HAP-1 (cell line): ENCODE results near the gene DMXL1.

Experiments used
- DNase-seq, 2 experiments: peaks; one replicate each; pipeline ENCODE4 v3.0.0-alpha.2; 2016 to 2020; ENCODE audit warnings: low spot score in 2 of 2
- H3K27me3 ChIP-seq: fragments of 250-450 bp; sonication (Bioruptor Pico); 2 replicates; pipeline ENCODE4 v1.5.1; 2020; ENCODE audit warnings: low read depth, mild to moderate bottlenecking, moderate library complexity
- H3K36me3 ChIP-seq: fragments of 250-450 bp; sonication (Bioruptor Pico); replicated peaks from 2 replicates; pipeline ENCODE4 v1.5.1; 2020; ENCODE audit warnings: mild to moderate bottlenecking
- H3K4me1 ChIP-seq: fragments of 250-450 bp; sonication (Bioruptor Pico); 2 replicates; pipeline ENCODE4 v1.5.1; 2020; ENCODE audit warnings: mild to moderate bottlenecking
- H3K4me3 ChIP-seq: fragments of 250-450 bp; sonication (Bioruptor Pico); 2 replicates; pipeline ENCODE4 v1.5.1; 2020; ENCODE audit warnings: mild to moderate bottlenecking, moderate library complexity
- H3K9me3 ChIP-seq: fragments of 250-450 bp; sonication (Bioruptor Pico); 2 replicates; pipeline ENCODE4 v1.5.1; 2020; ENCODE audit warnings: mild to moderate bottlenecking, moderate library complexity
- in situ Hi-C: fragments of 300-500 bp; cut with MboI; formaldehyde crosslinking; loops from 3 replicates; pipeline ENCODE4 v1.14.3; 2020; ENCODE audit warnings: low sequenced_read_pairs, inconsistent platforms, mixed read lengths

DMXL1 gene

DNA sequence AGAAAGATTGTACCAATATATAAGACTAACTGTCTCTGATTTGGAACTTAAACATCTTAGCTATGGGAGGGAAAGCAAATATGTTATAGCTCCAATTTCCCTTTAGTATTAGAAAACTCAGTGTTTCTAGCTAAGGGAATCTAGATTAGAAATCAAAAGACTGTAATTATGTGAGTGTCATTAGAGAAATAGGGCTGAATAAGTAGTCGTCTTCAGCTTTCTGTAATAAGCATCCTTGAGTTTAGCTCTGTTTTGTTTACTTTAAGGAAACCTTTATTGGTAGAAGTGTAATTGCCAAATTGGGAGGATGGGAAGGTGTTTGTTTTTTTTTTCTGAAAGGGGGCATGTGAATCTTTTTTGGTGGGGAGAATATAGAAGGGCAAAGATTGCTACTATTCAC, 5.2 kb downstream of the DMXL1 start:
- Histone ChIP-seq H3K27me3 (no peaks in the 10 kb centered on the region), H3K36me3 (no peaks in the 10 kb centered on the region), H3K9me3 (no peaks in the 10 kb centered on the region), H3K4me1 (peaks cover 51% of the 10 kb centered on the region), H3K4me3 (no peak overlapping the region)
- in situ Hi-C loops: no loop called here
- no peak for DNase-seq

DNA sequence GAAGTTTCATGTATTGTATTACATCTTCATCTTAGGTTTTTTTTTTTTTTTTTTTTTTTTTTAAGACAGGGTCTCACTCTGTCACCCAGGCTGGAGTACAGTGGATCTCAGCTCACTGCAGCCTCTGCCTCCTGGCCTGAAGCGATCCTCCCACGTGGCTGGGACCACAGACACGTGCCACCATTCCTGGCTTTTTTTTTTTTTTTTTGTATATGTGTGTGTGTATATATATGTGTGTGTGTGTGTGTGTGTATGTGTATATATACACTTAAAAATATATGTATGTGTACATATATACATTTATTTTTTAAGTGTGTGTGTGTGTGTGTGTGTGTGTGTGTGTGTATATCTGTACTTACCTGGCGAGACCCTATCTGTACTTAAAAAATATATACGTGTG, 6.6 kb downstream of the DMXL1 start:
- in situ Hi-C loops: no loop called here
- Histone ChIP-seq H3K4me1 (peaks cover 48% of the 10 kb centered on the region), H3K27me3 (no peaks in the 10 kb centered on the region), H3K9me3 (no peaks in the 10 kb centered on the region), H3K4me3 (no peak overlapping the region), H3K36me3 (no peaks in the 10 kb centered on the region)
- no peak for DNase-seq

DNA sequence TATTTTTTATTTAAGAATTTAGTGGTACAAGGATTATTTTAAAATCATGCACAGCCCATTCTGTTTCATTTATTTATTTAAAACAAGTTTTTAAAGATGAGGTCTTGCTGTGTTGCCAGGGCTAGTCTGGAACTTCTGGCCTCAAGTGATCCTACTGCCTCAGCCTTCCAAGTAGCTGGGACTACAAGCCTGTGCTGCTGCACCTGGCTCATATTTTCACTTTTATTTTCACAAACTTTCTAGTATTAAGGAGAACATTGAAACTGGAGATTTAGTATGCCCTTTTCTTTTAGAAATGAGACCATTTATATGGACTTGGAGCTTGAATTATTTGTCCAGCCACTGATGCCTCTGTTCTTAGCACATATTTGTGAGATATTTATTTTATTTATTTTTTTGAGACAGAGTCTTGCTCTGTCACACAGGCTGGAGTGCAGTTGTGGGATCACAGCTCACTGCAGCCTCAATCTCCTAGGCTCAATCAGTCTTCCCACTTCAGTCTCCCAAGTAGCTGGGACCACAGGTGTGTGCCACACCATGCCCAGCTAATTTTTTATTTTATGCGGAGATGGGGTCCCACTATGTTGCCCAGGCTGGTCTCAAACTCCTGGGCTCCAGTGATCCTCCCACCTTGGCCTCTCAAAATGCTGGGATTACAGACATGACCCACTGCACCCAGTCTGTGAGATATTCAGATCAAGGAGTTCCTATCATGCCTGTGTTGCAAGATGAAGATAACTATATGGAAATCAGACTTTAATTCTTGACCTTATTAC, 7.4 kb downstream of the DMXL1 start:
- Histone ChIP-seq H3K9me3 (no peaks in the 10 kb centered on the region), H3K4me1 (peaks cover 48% of the 10 kb centered on the region), H3K27me3 (no peaks in the 10 kb centered on the region), H3K36me3 (no peaks in the 10 kb centered on the region), H3K4me3 (no peak overlapping the region)
- DNase-seq: no peak
- in situ Hi-C loops: no loop called here

DNA sequence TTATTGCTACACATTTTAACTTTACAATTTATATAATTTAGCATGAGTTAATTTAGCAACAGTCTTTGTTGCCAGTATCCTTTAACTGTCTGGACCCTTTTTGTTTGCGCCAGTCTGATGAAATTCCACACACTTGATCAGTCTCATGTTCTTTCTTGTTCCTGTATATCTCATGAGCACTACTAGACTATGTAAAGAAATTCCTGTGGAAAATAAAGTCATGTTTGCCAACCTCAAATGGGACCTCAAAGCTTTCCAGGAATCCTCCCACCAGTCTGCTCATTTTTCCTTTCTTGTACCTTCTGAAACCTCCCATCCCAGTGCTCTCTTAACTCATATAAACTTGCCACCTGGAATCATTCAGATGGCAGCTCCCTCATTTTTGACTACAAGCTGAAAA, 8.0 kb downstream of the DMXL1 start:
- Histone ChIP-seq H3K36me3 (no peaks in the 10 kb centered on the region), H3K4me3 (no peak overlapping the region), H3K27me3 (no peaks in the 10 kb centered on the region), H3K4me1 (peaks cover 48% of the 10 kb centered on the region), H3K9me3 (no peaks in the 10 kb centered on the region)
- in situ Hi-C loops: no loop called here
- DNase-seq: no peak

DNA sequence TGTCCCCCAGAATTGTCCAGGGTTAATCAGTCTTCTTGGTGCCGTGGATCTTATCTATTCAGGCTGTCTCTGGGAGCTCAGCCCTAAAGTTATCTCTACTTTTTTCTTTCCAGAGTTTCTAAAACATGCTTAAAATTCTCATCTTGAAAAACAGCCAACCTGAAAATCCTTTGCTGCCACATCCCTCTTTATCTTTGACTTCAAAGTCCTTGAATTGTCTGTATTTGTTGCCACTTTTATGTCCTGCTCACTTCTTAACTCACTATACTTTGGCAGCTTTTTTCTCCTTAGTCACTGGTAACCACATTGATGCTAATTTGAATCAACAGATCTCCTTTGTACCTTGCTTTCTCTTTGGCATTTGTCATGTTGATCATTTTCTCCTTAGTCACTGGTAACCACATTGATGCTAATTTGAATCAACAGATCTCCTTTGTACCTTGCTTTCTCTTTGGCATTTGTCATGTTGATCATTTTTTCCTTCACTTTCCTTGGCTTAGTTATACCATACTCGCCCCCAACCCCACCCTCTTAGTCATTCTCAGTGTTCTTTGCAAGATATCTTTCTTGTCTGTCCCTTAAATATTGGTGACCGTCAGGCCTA, 8.5 kb downstream of the DMXL1 start:
- in situ Hi-C loops: no loop called here
- Histone ChIP-seq H3K4me3 (no peak overlapping the region), H3K9me3 (no peaks in the 10 kb centered on the region), H3K4me1 (peaks cover 44% of the 10 kb centered on the region), H3K36me3 (no peaks in the 10 kb centered on the region), H3K27me3 (no peaks in the 10 kb centered on the region)
- peak; percentile 76 to 95 for DNase-seq

DNA sequence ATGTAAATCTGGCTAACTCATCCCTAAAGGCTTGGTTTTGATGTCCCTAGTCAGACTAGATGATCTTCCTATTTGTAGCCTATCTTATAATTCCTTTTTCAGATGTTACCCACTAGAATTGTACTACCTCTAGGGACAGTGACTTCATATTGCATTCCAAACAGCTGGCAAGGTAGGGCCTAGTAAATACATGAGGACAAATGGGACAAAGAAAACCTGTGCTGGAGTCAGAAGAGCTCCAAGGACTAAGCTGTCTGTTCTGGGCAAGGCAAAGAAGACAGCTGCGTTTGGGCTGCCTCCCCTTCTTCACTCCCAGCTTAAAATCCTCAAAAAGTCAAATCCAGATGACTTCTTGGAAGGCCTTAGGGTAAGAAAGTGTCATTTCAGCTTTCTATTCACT, 10.0 kb downstream of the DMXL1 start:
- in situ Hi-C loops: no loop called here
- no peak overlapping the region for H3K4me3 ChIP-seq
- H3K36me3 ChIP-seq: no peaks in the 10 kb centered on the region
- H3K9me3 ChIP-seq: no peaks in the 10 kb centered on the region
- H3K4me1 ChIP-seq: peaks cover 40% of the 10 kb centered on the region
- DNase-seq: no peak
- no peaks in the 10 kb centered on the region for H3K27me3 ChIP-seq

DNA sequence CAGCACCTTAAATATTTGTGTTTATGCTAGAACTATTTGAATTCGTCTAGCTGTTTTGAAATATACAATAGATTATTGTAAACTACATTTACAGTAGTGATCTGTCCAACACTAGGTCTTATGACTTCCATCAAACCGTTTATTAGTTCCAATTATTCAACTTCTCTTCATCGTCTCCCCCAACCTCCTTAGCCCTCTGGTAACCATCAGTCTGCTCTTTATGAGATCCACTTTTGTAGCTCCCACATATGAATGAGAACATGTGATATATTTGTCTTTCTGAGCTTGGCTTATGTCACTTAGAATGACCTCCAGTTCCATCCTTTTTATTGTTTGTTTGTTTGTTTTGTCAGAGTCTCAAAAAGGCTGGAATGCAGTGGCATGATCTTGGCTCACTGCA, 11.8 kb downstream of the DMXL1 start:
- in situ Hi-C loops: no loop called here
- H3K4me1 ChIP-seq: peaks cover 33% of the 10 kb centered on the region
- H3K9me3 ChIP-seq: no peaks in the 10 kb centered on the region
- no peaks in the 10 kb centered on the region for H3K36me3 ChIP-seq
- DNase-seq: no peak
- H3K4me3 ChIP-seq: no peak overlapping the region
- no peaks in the 10 kb centered on the region for H3K27me3 ChIP-seq

DNA sequence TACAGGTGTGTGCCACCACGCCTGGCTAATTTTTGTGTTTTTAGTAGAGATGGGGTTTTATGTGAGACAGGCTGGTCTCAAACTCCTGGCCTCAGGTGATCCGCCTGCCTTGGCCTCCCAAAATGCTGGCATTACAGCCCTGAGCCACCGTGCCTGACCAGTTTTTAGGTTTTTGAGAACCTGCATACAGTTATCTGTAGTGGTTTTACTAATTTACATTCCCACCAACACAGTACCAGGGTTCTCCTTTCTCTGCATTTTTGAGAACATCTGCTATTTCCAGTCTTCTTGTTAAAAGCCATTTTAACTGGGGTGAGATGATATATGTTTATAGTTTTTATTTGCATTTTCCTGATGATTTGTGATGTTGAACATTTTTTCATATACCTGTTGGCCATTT, 12.8 kb downstream of the DMXL1 start:
- in situ Hi-C loops: no loop called here
- Histone ChIP-seq H3K36me3 (no peaks in the 10 kb centered on the region), H3K4me3 (no peak overlapping the region), H3K4me1 (peaks cover 23% of the 10 kb centered on the region), H3K9me3 (no peaks in the 10 kb centered on the region), H3K27me3 (no peaks in the 10 kb centered on the region)
- no peak for DNase-seq

DNA sequence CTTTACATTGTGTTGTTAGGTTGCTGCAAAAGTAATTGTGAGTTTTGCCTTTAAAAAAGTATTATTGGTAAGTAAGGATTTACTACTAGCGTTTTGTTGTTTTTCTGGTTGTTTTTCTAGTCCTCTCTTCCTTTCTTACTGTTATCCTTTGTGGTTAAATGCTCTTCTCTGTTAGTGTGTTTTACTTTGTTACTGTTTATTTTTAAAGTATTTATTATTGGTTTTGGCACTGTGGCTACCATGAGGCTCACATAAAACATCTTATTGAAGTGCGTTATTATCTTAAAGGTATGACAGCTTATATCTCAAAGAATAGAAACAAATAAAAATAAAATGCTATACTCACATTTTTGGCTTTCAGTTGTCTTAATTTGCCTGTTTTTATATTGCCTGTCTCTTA, 17.6 kb downstream of the DMXL1 start:
- Histone ChIP-seq H3K4me3 (no peak overlapping the region), H3K9me3 (no peaks in the 10 kb centered on the region), H3K27me3 (no peaks in the 10 kb centered on the region), H3K36me3 (no peaks in the 10 kb centered on the region), H3K4me1 (no peaks in the 10 kb centered on the region)
- no peak for DNase-seq
- in situ Hi-C loops: no loop called here

DNA sequence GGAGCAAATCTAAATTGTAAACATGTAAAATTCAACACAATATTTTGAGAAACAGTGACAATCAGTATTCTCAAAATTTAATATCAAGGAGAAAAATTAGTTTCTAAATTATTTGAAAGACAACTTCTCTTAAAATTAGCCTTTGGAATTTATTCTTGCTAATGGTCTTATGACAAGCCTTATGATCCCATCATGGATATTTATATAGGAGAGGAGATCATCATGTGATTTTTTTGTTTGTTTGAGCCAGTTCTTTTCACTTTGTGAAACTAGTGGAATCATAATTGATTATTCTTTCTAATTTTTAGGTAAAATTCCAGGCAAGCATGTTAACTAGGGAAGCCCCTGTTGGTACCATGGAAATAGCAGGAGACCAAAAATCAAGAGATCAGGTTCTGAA, 24.7 kb downstream of the DMXL1 start:
- Histone ChIP-seq H3K9me3 (no peaks in the 10 kb centered on the region), H3K36me3 (no peaks in the 10 kb centered on the region), H3K27me3 (no peaks in the 10 kb centered on the region), H3K4me3 (no peak overlapping the region), H3K4me1 (no peaks in the 10 kb centered on the region)
- no peak for DNase-seq
- in situ Hi-C loops: no loop called here

DNA sequence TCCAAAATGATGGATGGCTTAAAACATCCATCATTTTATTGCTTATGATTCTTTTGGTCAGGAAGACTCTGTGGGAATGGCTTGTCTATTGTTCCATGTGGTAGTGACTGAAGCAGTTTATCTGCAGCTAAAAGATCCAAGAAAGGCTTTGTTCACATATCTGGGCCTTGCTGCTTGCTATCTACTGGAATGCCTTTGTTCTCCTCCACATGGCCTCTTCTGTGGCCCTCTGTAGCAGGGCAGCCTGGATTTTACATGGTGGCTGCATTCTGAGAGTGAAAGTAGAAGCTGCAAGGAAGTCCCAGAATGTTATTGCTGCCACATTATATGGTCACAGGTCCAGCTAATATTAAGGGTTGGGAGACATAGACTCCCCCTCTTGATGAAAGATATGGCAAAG, 35.1 kb downstream of the DMXL1 start:
- no peak for DNase-seq
- in situ Hi-C loops: no loop called here
- Histone ChIP-seq H3K36me3 (no peaks in the 10 kb centered on the region; the same call in 1 of the 2 replicates), H3K4me1 (no peaks in the 10 kb centered on the region), H3K9me3 (no peaks in the 10 kb centered on the region), H3K27me3 (no peaks in the 10 kb centered on the region), H3K4me3 (no peak overlapping the region)

DNA sequence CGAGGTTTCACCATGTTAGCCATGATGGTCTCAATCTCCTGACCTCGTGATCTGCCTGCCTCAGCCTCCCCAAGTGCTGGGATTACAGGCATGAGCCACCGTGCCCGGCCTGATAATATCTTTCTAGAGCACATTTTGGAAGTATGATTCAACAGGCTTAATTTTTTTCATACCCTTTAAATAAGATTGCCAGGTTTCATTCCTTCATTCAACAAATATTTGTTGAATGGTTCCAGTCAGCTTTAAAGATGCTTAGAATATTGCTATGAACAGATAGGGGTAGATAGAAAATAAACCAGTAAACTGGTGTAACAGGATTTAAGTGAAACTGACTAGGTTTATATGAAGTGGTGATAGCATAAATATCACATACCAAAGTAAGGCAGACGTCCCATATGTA, 41.3 kb downstream of the DMXL1 start:
- in situ Hi-C loops: no loop called here
- Histone ChIP-seq H3K36me3 (peaks cover 4% of the 10 kb centered on the region), H3K27me3 (no peaks in the 10 kb centered on the region), H3K9me3 (no peaks in the 10 kb centered on the region), H3K4me1 (no peaks in the 10 kb centered on the region), H3K4me3 (no peak overlapping the region)
- no peak for DNase-seq

DNA sequence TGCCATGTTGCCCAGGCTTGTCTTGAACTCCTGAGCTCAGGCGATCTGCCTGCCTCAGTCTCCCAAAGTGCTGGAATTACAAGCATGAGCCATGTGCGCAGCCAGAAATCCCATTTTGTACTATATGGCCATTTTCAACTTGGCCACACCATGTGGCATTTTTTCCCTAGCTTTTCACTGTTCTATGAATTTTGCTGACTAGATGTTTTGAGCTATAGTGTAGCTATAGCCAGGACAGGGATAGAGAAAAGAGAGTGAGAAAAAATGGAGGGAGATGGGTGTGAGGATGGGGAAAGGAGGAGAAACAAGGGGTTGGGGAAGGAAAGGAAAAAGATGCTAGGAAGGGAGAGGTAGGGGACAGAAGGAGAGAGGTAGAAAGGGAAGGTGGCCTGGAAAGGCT, 46.4 kb downstream of the DMXL1 start:
- DNase-seq: no peak
- H3K27me3 ChIP-seq: no peaks in the 10 kb centered on the region
- H3K4me1 ChIP-seq: no peaks in the 10 kb centered on the region
- no peaks in the 10 kb centered on the region for H3K9me3 ChIP-seq
- H3K4me3 ChIP-seq: no peak overlapping the region
- in situ Hi-C loops: no loop called here
- H3K36me3 ChIP-seq: peaks cover 9% of the 10 kb centered on the region

DNA sequence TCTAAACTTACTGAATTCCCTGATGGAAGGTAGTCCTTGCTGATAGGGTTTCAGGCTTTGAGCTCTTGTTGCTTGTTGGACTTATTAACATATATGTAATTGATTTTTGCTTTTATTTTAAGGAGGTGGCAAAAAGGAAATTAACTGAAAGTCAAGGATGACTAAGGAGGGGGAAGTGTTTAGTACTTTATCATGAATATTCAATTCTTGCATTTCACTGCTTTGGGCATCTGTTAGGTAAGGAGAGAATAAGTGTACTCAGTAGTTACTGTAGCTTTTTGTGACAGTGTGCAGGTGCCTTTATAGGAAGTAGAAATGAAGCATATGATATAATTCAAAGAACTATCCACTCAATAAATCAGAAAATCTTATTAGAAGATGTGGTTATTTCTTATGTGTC, 47.1 kb downstream of the DMXL1 start:
- Histone ChIP-seq H3K27me3 (no peaks in the 10 kb centered on the region), H3K9me3 (no peaks in the 10 kb centered on the region), H3K36me3 (peaks cover 9% of the 10 kb centered on the region), H3K4me1 (no peaks in the 10 kb centered on the region), H3K4me3 (no peak overlapping the region)
- DNase-seq: no peak
- in situ Hi-C loops: no loop called here

DNA sequence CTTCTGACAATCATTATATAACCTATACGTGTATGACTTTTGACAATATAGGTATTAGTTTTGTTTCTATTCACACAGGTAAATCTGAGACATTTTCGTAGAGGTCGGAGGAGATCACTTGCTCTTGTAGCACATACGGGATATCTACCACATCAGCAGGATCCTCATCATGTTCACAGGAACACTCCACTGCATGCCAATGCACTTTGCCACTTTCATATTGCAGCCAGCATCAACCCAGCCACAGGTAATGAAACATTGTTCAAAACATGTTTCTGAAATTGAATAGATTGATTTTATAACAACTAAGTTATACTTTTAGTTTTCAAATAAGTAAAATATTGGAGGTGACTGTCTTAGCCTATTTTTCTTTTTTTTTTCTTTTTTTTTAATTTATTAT, 50.0 kb downstream of the DMXL1 start:
- Histone ChIP-seq H3K27me3 (no peaks in the 10 kb centered on the region), H3K4me3 (no peak overlapping the region), H3K4me1 (no peaks in the 10 kb centered on the region), H3K36me3 (peaks cover 9% of the 10 kb centered on the region), H3K9me3 (no peaks in the 10 kb centered on the region)
- no peak for DNase-seq
- in situ Hi-C loops: no loop called here
